Natural killer cell (primary cell): ENCODE measurements around the gene DHRS7B. TPM values are rescaled to one million over a fixed set of nuclear protein-coding genes. Genes with fewer than 3 reads are reported as not detected.

Source experiments
- ATAC-seq, 3 donors: fragments of 150-1000 bp in 2 of 3; fragments of 200-7000 bp in 1 of 3; cut with Tn5 transposase; 1 replicate in 1 of 3; 2 replicates in 2 of 3; pipeline ENCODE4 v1.10.0; 2021; ENCODE audit warnings: mild to moderate bottlenecking in 2 of 3, moderate library complexity in 2 of 3
- DNase-seq, 2 donors: peaks; one replicate each; pipeline versions ENCODE4 v3.0.0 to v3.0.0-alpha.2; 2013 to 2021; ENCODE audit warnings: mixed read lengths in 1 of 2
- H3K27ac ChIP-seq: one replicate; pipeline ENCODE4 v1.5.1; 2013; ENCODE audit warnings: mild to moderate bottlenecking, low read length
- H3K27me3 ChIP-seq: one replicate; pipeline ENCODE4 v1.6.1; 2013; ENCODE audit warnings: low read length; ENCODE audit not compliant: control insufficient read depth, insufficient read depth
- H3K36me3 ChIP-seq: one replicate; pipeline ENCODE4 v1.6.1; 2013; ENCODE audit warnings: low read length; ENCODE audit not compliant: control insufficient read depth, insufficient read depth
- H3K4me1 ChIP-seq: one replicate; pipeline ENCODE4 v1.6.1; 2013; ENCODE audit warnings: low read length; ENCODE audit not compliant: control insufficient read depth, insufficient read depth
- H3K4me3 ChIP-seq: one replicate; pipeline ENCODE4 v1.5.1; 2013; ENCODE audit warnings: low read length
- H3K9me3 ChIP-seq: one replicate; pipeline ENCODE4 v1.6.1; 2013; ENCODE audit warnings: low read length; ENCODE audit not compliant: control insufficient read depth, insufficient read depth
- H3K27ac Mint-ChIP-seq, 2 donors: one replicate each; pipeline ENCODE4 v1.8.0; 2022; ENCODE audit warnings: mild to moderate bottlenecking in 2 of 2, mixed read lengths in 2 of 2, moderate library complexity in 1 of 2
- H3K27me3 Mint-ChIP-seq, 2 donors: one replicate each; pipeline ENCODE4 v1.8.0; 2022; ENCODE audit warnings: low read depth in 2 of 2, mixed read lengths in 2 of 2
- H3K36me3 Mint-ChIP-seq: one replicate; pipeline ENCODE4 v1.8.0; 2022; ENCODE audit warnings: mixed read lengths
- H3K4me1 Mint-ChIP-seq, 2 donors: one replicate each; pipeline ENCODE4 v1.8.0; 2022; ENCODE audit warnings: mixed read lengths in 2 of 2
- H3K4me3 Mint-ChIP-seq: one replicate; pipeline ENCODE4 v1.8.0; 2022; ENCODE audit warnings: mild to moderate bottlenecking, moderate library complexity, mixed read lengths
- H3K9me3 Mint-ChIP-seq, 2 donors: one replicate each; pipeline ENCODE4 v1.8.0; 2022; ENCODE audit warnings: mixed read lengths in 2 of 2
- CTCF ChIP-seq: fragments of 200-600 bp; IDR thresholded peaks from one replicate; pipeline ENCODE4 v1.8.0; 2022; ENCODE audit warnings: antibody characterized with exemption
- WGBS: methylation state at CpG from one replicate; pipeline ENCODE4 v1.1.7; 2013; ENCODE audit warnings: missing lambda C conversion rate; ENCODE audit not compliant: insufficient coverage; 5-methylcytosine and 5-hydroxymethylcytosine counted together
- intact Hi-C: fragments of 100-400 bp; cut with micrococcal nuclease; formaldehyde crosslinking; loops from one replicate; pipeline ENCODE4 v1.14.2; 2022
- total RNA-seq, 4 donors: library from RNA; stranded (reverse); fragments of 120-200 nt in 1 of 4; gene quantifications; one replicate each; pipeline versions ENCODE4 v1.2.3 to v1.2.4, GENCODE V29; 2013 to 2022

DHRS7B gene
- total RNA-seq, 3 donors from 2014 or later (not counting 1 experiment from before 2014, with no cell fraction given) = 10.3 to 13.4 (median 11.5) TPM

GRCh38 chr17:21228111-21228510, 101.3 kb downstream of the DHRS7B start:
- Mint-ChIP-seq H3K4me3 (no peak overlapping the region), H3K9me3 (peaks cover 3 to 4% of the 10 kb centered on the region in 2 donors), H3K27me3 (no peaks in the 10 kb centered on the region), H3K36me3 (no peaks in the 10 kb centered on the region), H3K27ac (no peak overlapping the region), H3K4me1 (no peaks in the 10 kb centered on the region)
- Histone ChIP-seq H3K27me3 (no peaks in the 10 kb centered on the region), H3K4me1 (no peaks in the 10 kb centered on the region), H3K36me3 (no peaks in the 10 kb centered on the region), H3K27ac (no peak overlapping the region), H3K9me3 (peaks cover 2% of the 10 kb centered on the region), H3K4me3 (no peak overlapping the region)
- no peak for DNase-seq
- WGBS = 82% methylated on average over 4 of the region's 4 CpGs
- no peak for ATAC-seq
- no peak for TF ChIP-seq CTCF
- intact Hi-C loops = no loop called here

- no peak overlapping the region for H3K4me3 Mint-ChIP-seq
- no peak overlapping the region for H3K27ac Mint-ChIP-seq
- Histone ChIP-seq H3K36me3 (no peaks in the 10 kb centered on the region), H3K4me3 (no peak overlapping the region), H3K27ac (no peak overlapping the region), H3K27me3 (no peaks in the 10 kb centered on the region), H3K9me3 (peaks cover 2% of the 10 kb centered on the region), H3K4me1 (no peaks in the 10 kb centered on the region)
- ATAC-seq (no peak), DNase-seq (no peak)
- WGBS = 100% methylated on average over 2 of the region's 2 CpGs
- peaks cover 3 to 4% of the 10 kb centered on the region in 2 donors for H3K9me3 Mint-ChIP-seq
- no peaks in the 10 kb centered on the region for H3K36me3 Mint-ChIP-seq
- H3K4me1 Mint-ChIP-seq = no peaks in the 10 kb centered on the region
- intact Hi-C loops = no loop called here
- no peak for TF ChIP-seq CTCF
- H3K27me3 Mint-ChIP-seq = no peaks in the 10 kb centered on the region
These were observed 102.1 kb downstream of the DHRS7B start for GRCh38 chr17:21228845-21229244.

- no peak for TF ChIP-seq CTCF
- no peaks in the 10 kb centered on the region for H3K36me3 ChIP-seq
- H3K4me3 ChIP-seq = no peak overlapping the region
- Mint-ChIP-seq H3K4me1 (peaks cover 0 to 4% of the 10 kb centered on the region in 2 donors), H3K27me3 (no peaks in the 10 kb centered on the region), H3K4me3 (no peak overlapping the region), H3K27ac (no peak overlapping the region), H3K36me3 (no peaks in the 10 kb centered on the region), H3K9me3 (peaks cover 3 to 4% of the 10 kb centered on the region in 2 donors)
- intact Hi-C loops = no loop called here
- no peaks in the 10 kb centered on the region for H3K27me3 ChIP-seq
- peaks cover 2% of the 10 kb centered on the region for H3K9me3 ChIP-seq
- DNase-seq (no peak), ATAC-seq (no peak)
- 96% methylated on average over 6 of the region's 6 CpGs for WGBS
- no peak overlapping the region for H3K27ac ChIP-seq
- no peaks in the 10 kb centered on the region for H3K4me1 ChIP-seq
These were observed 104.8 kb downstream of the DHRS7B start for GRCh38 chr17:21231533-21231932.

- no peak for TF ChIP-seq CTCF
- no peaks in the 10 kb centered on the region for H3K36me3 ChIP-seq
- intact Hi-C loops = no loop called here
- DNase-seq (no peak), ATAC-seq (no peak)
- no peaks in the 10 kb centered on the region for H3K4me1 ChIP-seq
- Mint-ChIP-seq H3K9me3 (peaks cover 3 to 4% of the 10 kb centered on the region in 2 donors), H3K27ac (no peak overlapping the region), H3K4me1 (peaks cover 0 to 4% of the 10 kb centered on the region in 2 donors), H3K4me3 (no peak overlapping the region), H3K36me3 (no peaks in the 10 kb centered on the region), H3K27me3 (no peaks in the 10 kb centered on the region)
- WGBS = 94% methylated on average over 4 of the region's 4 CpGs
- peaks cover 2% of the 10 kb centered on the region for H3K9me3 ChIP-seq
- no peak overlapping the region for H3K4me3 ChIP-seq
- H3K27me3 ChIP-seq = no peaks in the 10 kb centered on the region
- H3K27ac ChIP-seq = no peak overlapping the region
These were observed 105.4 kb downstream of the DHRS7B start for GRCh38 chr17:21232033-21232749.
